ENCODE data around the gene COL6A3.

The COL6A3 gene

GRCh38 chr2:237388036-237388435 is 25.9 kb downstream of the COL6A3 start:
- no peaks in the 10 kb centered on the region for H3K36me3 ChIP-seq (ENCODE audit: control insufficient read depth in 2 of 2, insufficient read depth in 1 of 2, low read length in 2 of 2)
- H3K9me3 ChIP-seq (ENCODE audit: control insufficient read depth, insufficient read depth, low read depth, low read length), result no peaks in the 10 kb centered on the region
- no peak overlapping the region for H3K27ac ChIP-seq (ENCODE audit: extremely low read depth, low read depth, low read length)
- no peaks in the 10 kb centered on the region for H3K4me1 ChIP-seq (ENCODE audit: control insufficient read depth, insufficient read depth, low read length)
- POLR2A ChIA-PET, result no interaction called here
- H3K4me3 ChIP-seq (ENCODE audit: low read depth, low read length), result no peak overlapping the region
- TF ChIP-seq ZNF354C (tag by site-specific recombination; IDR thresholded peaks at IDR 0.05; ENCODE audit: borderline replicate concordance, low read depth), result no peak
- TF ChIP-seq ZNF707 (tag by site-specific recombination; IDR thresholded peaks at IDR 0.05), result no peak
- TF ChIP-seq ZBTB26 (tag by site-specific recombination; optimal IDR thresholded peaks at IDR 0.05), result no peak
- no peak for TF ChIP-seq KLF10 (tag by site-specific recombination; IDR thresholded peaks at IDR 0.05)
- no peak for TF ChIP-seq YY2 (tag by site-specific recombination; IDR thresholded peaks at IDR 0.05)
- TF ChIP-seq ZNF571 (tag by site-specific recombination; IDR thresholded peaks at IDR 0.05), result no peak
- no peak for TF ChIP-seq ZNF155 (tag by site-specific recombination; IDR thresholded peaks at IDR 0.05)
- no peak for TF ChIP-seq TCF7L2 (IDR thresholded peaks at IDR 0.05; ENCODE audit: borderline replicate concordance, low read depth, low read length)
- no peak for TF ChIP-seq ZBTB11 (tag by site-specific recombination; conservative IDR thresholded peaks at IDR 0.05; ENCODE audit: low read depth)
- CTCF ChIA-PET, result no interaction called here

- TF ChIP-seq ZNF148 (tag by site-specific recombination; IDR thresholded peaks at IDR 0.05; ENCODE audit: borderline replicate concordance), result no peak
- ChIA-PET CTCF (no interaction called here), POLR2A (no interaction called here)
- no peaks in the 10 kb centered on the region for H3K4me1 ChIP-seq (ENCODE audit: control insufficient read depth, insufficient read depth, low read length)
- H3K4me3 ChIP-seq (ENCODE audit: low read depth, low read length), result no peak overlapping the region
- H3K27ac ChIP-seq (ENCODE audit: extremely low read depth, low read depth, low read length), result no peak overlapping the region
- H3K9me3 ChIP-seq (ENCODE audit: control insufficient read depth, insufficient read depth, low read depth, low read length), result no peaks in the 10 kb centered on the region
- no peaks in the 10 kb centered on the region for H3K36me3 ChIP-seq (ENCODE audit: control insufficient read depth in 2 of 2, insufficient read depth in 1 of 2, low read length in 2 of 2)
Measured at GRCh38 chr2:237384672-237385020, 29.3 kb downstream of the COL6A3 start.

GRCh38 chr2:237383991-237384671 is 29.8 kb downstream of the COL6A3 start:
- Histone ChIP-seq H3K4me3 (ENCODE audit: low read depth, low read length) (no peak overlapping the region), H3K9me3 (ENCODE audit: control insufficient read depth, insufficient read depth, low read depth, low read length) (no peaks in the 10 kb centered on the region), H3K4me1 (ENCODE audit: control insufficient read depth, insufficient read depth, low read length) (no peaks in the 10 kb centered on the region), H3K36me3 (ENCODE audit: control insufficient read depth in 2 of 2, insufficient read depth in 1 of 2, low read length in 2 of 2) (no peaks in the 10 kb centered on the region), H3K27ac (ENCODE audit: extremely low read depth, low read depth, low read length) (no peak overlapping the region)
- POLR2A ChIA-PET, result no interaction called here
- CTCF ChIA-PET, result no interaction called here
- no peak for TF ChIP-seq ATF2 (tag by site-specific recombination; IDR thresholded peaks at IDR 0.05; ENCODE audit: low read depth)
- no peak for TF ChIP-seq ZNF510 (tag by site-specific recombination; IDR thresholded peaks at IDR 0.05; ENCODE audit: insufficient replicate concordance)
- no peak for TF ChIP-seq ZNF416 (tag by site-specific recombination; IDR thresholded peaks at IDR 0.05)
- no peak for TF ChIP-seq ZNF548 (tag by site-specific recombination; IDR thresholded peaks at IDR 0.05)
- TF ChIP-seq ZNF10 (tag by site-specific recombination; IDR thresholded peaks at IDR 0.05), result no peak
- no peak for TF ChIP-seq MEIS1 (CRISPR knock-in tag; IDR thresholded peaks at IDR 0.05; ENCODE audit: borderline replicate concordance)
- TF ChIP-seq ZNF138 (tag by site-specific recombination; IDR thresholded peaks at IDR 0.05; ENCODE audit: borderline replicate concordance), result no peak
- TF ChIP-seq ZNF530 (tag by site-specific recombination; IDR thresholded peaks at IDR 0.05; ENCODE audit: low read depth), result no peak
- no peak for TF ChIP-seq SCRT1 (tag by site-specific recombination; IDR thresholded peaks at IDR 0.05; ENCODE audit: borderline replicate concordance)
- no peak for TF ChIP-seq ZSCAN30 (tag by site-specific recombination; IDR thresholded peaks at IDR 0.05)
- TF ChIP-seq ZNF211 (tag by site-specific recombination; IDR thresholded peaks at IDR 0.05; ENCODE audit: low read depth), result no peak
- no peak for TF ChIP-seq ZNF335 (tag by site-specific recombination; conservative IDR thresholded peaks at IDR 0.05)
- TF ChIP-seq ZNF600 (tag by site-specific recombination; IDR thresholded peaks at IDR 0.05), result no peak
- TF ChIP-seq ZNF423 (tag by site-specific recombination; IDR thresholded peaks at IDR 0.05), result no peak
